ENCODE measurements around the gene PRDM11. TPM values are rescaled to one million over a fixed set of nuclear protein-coding genes. Genes with fewer than 3 reads are reported as not detected.

The PRDM11 gene
- total RNA-seq, 1 experiment from 2014 or later, result 12.6 TPM

GRCh38 chr11:45165806-45166603, 19.6 kb downstream of the PRDM11 start:
- no TSS peak for BruUV-seq (replicated peaks)
- Histone ChIP-seq H3K27me3 (replicated peaks; ENCODE audit: insufficient read depth, low read depth, low read length, poor library complexity) (no peaks in the 10 kb centered on the region), H3K4me3 (ENCODE audit: low read depth, low read length, poor library complexity, severe bottlenecking) (no peak overlapping the region), H3K9me3 (ENCODE audit: low read depth, low read length, poor library complexity, severe bottlenecking) (no peaks in the 10 kb centered on the region), H3K27ac (ENCODE audit: low read depth, low read length, poor library complexity, severe bottlenecking) (no peak overlapping the region), H3K4me1 (ENCODE audit: insufficient read depth, low read length, poor library complexity, severe bottlenecking) (peaks cover 10% of the 10 kb centered on the region), H3K36me3 (ENCODE audit: insufficient read depth, low read length, poor library complexity, severe bottlenecking) (no peaks in the 10 kb centered on the region)
- CTCF ChIA-PET, result no interaction called here
- no peak for DNase-seq (ENCODE audit: low spot score)
- POLR2A ChIA-PET (ENCODE audit: low non-redundant PET), result no interaction called here
- intact Hi-C loops (cut with micrococcal nuclease; ENCODE audit: unreplicated experiment), result no loop called here
- TF ChIP-seq CTCF (conservative IDR thresholded peaks at IDR 0.05; ENCODE audit: low read depth, low read length), result no peak
- TF ChIP-seq EZH2 (IDR thresholded peaks at IDR 0.05; ENCODE audit: borderline replicate concordance, low read depth, low read length, poor library complexity, severe bottlenecking), result no peak

- no peak for DNase-seq (ENCODE audit: low spot score)
- H3K27ac ChIP-seq (ENCODE audit: low read depth, low read length, poor library complexity, severe bottlenecking), result no peak overlapping the region
- intact Hi-C loops (cut with micrococcal nuclease; ENCODE audit: unreplicated experiment), result no loop called here
- H3K36me3 ChIP-seq (ENCODE audit: insufficient read depth, low read length, poor library complexity, severe bottlenecking), result no peaks in the 10 kb centered on the region
- H3K9me3 ChIP-seq (ENCODE audit: low read depth, low read length, poor library complexity, severe bottlenecking), result no peaks in the 10 kb centered on the region
- no peaks in the 10 kb centered on the region for H3K27me3 ChIP-seq (replicated peaks; ENCODE audit: insufficient read depth, low read depth, low read length, poor library complexity)
- POLR2A ChIA-PET (ENCODE audit: low non-redundant PET), result no interaction called here
- CTCF ChIA-PET, result no interaction called here
- H3K4me3 ChIP-seq (ENCODE audit: low read depth, low read length, poor library complexity, severe bottlenecking), result no peak overlapping the region
- no peak for TF ChIP-seq EZH2 (IDR thresholded peaks at IDR 0.05; ENCODE audit: borderline replicate concordance, low read depth, low read length, poor library complexity, severe bottlenecking)
- no peak for TF ChIP-seq CTCF (conservative IDR thresholded peaks at IDR 0.05; ENCODE audit: low read depth, low read length)
- no TSS peak for BruUV-seq (replicated peaks)
- H3K4me1 ChIP-seq (ENCODE audit: insufficient read depth, low read length, poor library complexity, severe bottlenecking), result peaks cover 10% of the 10 kb centered on the region
These were observed 20.1 kb downstream of the PRDM11 start for GRCh38 chr11:45166604-45166897.

GRCh38 chr11:45167283-45167682, 20.8 kb downstream of the PRDM11 start:
- Histone ChIP-seq H3K27ac (ENCODE audit: low read depth, low read length, poor library complexity, severe bottlenecking) (no peak overlapping the region), H3K36me3 (ENCODE audit: insufficient read depth, low read length, poor library complexity, severe bottlenecking) (no peaks in the 10 kb centered on the region), H3K9me3 (ENCODE audit: low read depth, low read length, poor library complexity, severe bottlenecking) (no peaks in the 10 kb centered on the region), H3K4me1 (ENCODE audit: insufficient read depth, low read length, poor library complexity, severe bottlenecking) (peaks cover 10% of the 10 kb centered on the region), H3K27me3 (replicated peaks; ENCODE audit: insufficient read depth, low read depth, low read length, poor library complexity) (no peaks in the 10 kb centered on the region), H3K4me3 (ENCODE audit: low read depth, low read length, poor library complexity, severe bottlenecking) (no peak overlapping the region)
- ChIA-PET CTCF (no interaction called here), POLR2A (ENCODE audit: low non-redundant PET) (no interaction called here)
- intact Hi-C loops (cut with micrococcal nuclease; ENCODE audit: unreplicated experiment), result no loop called here
- no TSS peak for BruUV-seq (replicated peaks)
- TF ChIP-seq CTCF (conservative IDR thresholded peaks at IDR 0.05; ENCODE audit: low read depth, low read length) (no peak), EZH2 (IDR thresholded peaks at IDR 0.05; ENCODE audit: borderline replicate concordance, low read depth, low read length, poor library complexity, severe bottlenecking) (no peak)
- DNase-seq (ENCODE audit: low spot score), result no peak

Data from A673 (cell line).